Mucosa of gallbladder (tissue), 1 donor: ENCODE results near the gene GAK. TPM values are rescaled to one million over a fixed set of nuclear protein-coding genes. Genes with fewer than 3 reads are reported as not detected.

Experiments used
- DNase-seq: peaks from one replicate; pipeline ENCODE4 v3.0.0-alpha.2; 2020; ENCODE audit warnings: low spot score
- total RNA-seq: library from RNA; stranded (reverse); gene quantifications from one replicate; pipeline ENCODE4 v1.2.1, GENCODE V29; 2021
- donor health status: DM: no; HTN: no; CAD: no.

GAK gene
- total RNA-seq, 1 donor from 2014 or later, result 151 TPM

- no peak for DNase-seq
Measured at GRCh38 chr4:964346-965025, 32.4 kb upstream of the GAK start.

GRCh38 chr4:963276-964225, 31.4 kb upstream of the GAK start:
- DNase-seq, result no peak

GRCh38 chr4:962231-963208, 30.4 kb upstream of the GAK start:
- no peak for DNase-seq

GRCh38 chr4:961351-962230, 29.5 kb upstream of the GAK start:
- no peak for DNase-seq

- no peak for DNase-seq
Measured at GRCh38 chr4:960636-961350, 28.7 kb upstream of the GAK start.

GRCh38 chr4:960140-960635, 28.1 kb upstream of the GAK start:
- no peak for DNase-seq

GRCh38 chr4:959338-960139, 27.4 kb upstream of the GAK start:
- DNase-seq, result no peak

GRCh38 chr4:958696-959337, 26.7 kb upstream of the GAK start:
- no peak for DNase-seq

GRCh38 chr4:958314-958665, 26.2 kb upstream of the GAK start:
- DNase-seq, result no peak

GRCh38 chr4:957581-958313, 25.6 kb upstream of the GAK start:
- no peak for DNase-seq

- DNase-seq, result no peak
Measured at GRCh38 chr4:957231-957580, 25.1 kb upstream of the GAK start.

- DNase-seq, result no peak
Measured at GRCh38 chr4:956531-957230, 24.6 kb upstream of the GAK start.

- DNase-seq, result no peak
Measured at GRCh38 chr4:955931-956381, 23.8 kb upstream of the GAK start.

- no peak for DNase-seq
Measured at GRCh38 chr4:955161-955921, 23.2 kb upstream of the GAK start.

GRCh38 chr4:954211-955020, 22.3 kb upstream of the GAK start:
- DNase-seq, result no peak

GRCh38 chr4:953574-953915, 21.4 kb upstream of the GAK start:
- no peak for DNase-seq
